Amniotic epithelial cell (primary cell): ENCODE measurements around the gene CYB561D1.

ENCODE experiments used
- DNase-seq: peaks from one replicate; pipeline ENCODE4 v3.0.0-alpha.2; 2010; ENCODE audit warnings: low read depth

CYB561D1 gene

GRCh38 chr1:109481646-109482045 lies 12.2 kb upstream of the CYB561D1 start:
- DNase-seq: no peak

- no peak for DNase-seq
Observed at GRCh38 chr1:109482242-109482641, 11.7 kb upstream of the CYB561D1 start.

- no peak for DNase-seq
Observed at GRCh38 chr1:109482791-109483671, 10.9 kb upstream of the CYB561D1 start.

GRCh38 chr1:109483672-109484518 lies 10.0 kb upstream of the CYB561D1 start, which contains the start of gene ATXN7L2:
Gene ATXN7L2, plus strand, starts transcription at chr1:109483905. Its CDS starts 49 bp downstream, at chr1:109483954.
- peak; percentile 82 for DNase-seq

- peak; percentile 7 for DNase-seq
Observed at GRCh38 chr1:109484519-109484975, 9.3 kb upstream of the CYB561D1 start.

- DNase-seq: no peak
Observed at GRCh38 chr1:109485001-109485400, 8.9 kb upstream of the CYB561D1 start.

GRCh38 chr1:109487261-109487660 lies 6.6 kb upstream of the CYB561D1 start:
- DNase-seq: no peak

- no peak for DNase-seq
Observed at GRCh38 chr1:109488201-109488600, 5.7 kb upstream of the CYB561D1 start.

GRCh38 chr1:109488696-109489095 lies 5.2 kb upstream of the CYB561D1 start:
- no peak for DNase-seq

- DNase-seq: peak; percentile 44
Observed at GRCh38 chr1:109490029-109490933, 3.6 kb upstream of the CYB561D1 start.

GRCh38 chr1:109490934-109491302 lies 3.0 kb upstream of the CYB561D1 start:
- DNase-seq: no peak

GRCh38 chr1:109491372-109491771 lies 2.5 kb upstream of the CYB561D1 start:
- no peak for DNase-seq

- no peak for DNase-seq
Observed at GRCh38 chr1:109492779-109493178, 1.1 kb upstream of the CYB561D1 start.

- DNase-seq: no peak
Observed at GRCh38 chr1:109493227-109493626, 667 bp upstream of the CYB561D1 start.

GRCh38 chr1:109495738-109496137 lies 1.8 kb downstream of the CYB561D1 start:
- no peak for DNase-seq

- no peak for DNase-seq
Observed at GRCh38 chr1:109497449-109498160, 3.7 kb downstream of the CYB561D1 start.

GRCh38 chr1:109498161-109498801 lies 4.4 kb downstream of the CYB561D1 start:
- DNase-seq: peak; percentile 27

- DNase-seq: no peak
Observed at GRCh38 chr1:109499081-109499480, 5.2 kb downstream of the CYB561D1 start.

GRCh38 chr1:109499661-109500536 lies 6.0 kb downstream of the CYB561D1 start:
- peak; percentile 46 for DNase-seq
